HG03135 (cell line): Measurements from ENCODE around the gene TNFSF13B.
"Not testable (repeated sequence)": the region's sequence is repeated elsewhere in the genome, so short reads cannot be mapped to it uniquely, and the experiment has no call there.

Source experiments
- ATAC-seq: cut with Tn5 transposase; IDR thresholded peaks from one replicate; pipeline ENCODE4 v1.9.1; 2021; ENCODE audit warnings: mild to moderate bottlenecking, moderate library complexity; ENCODE audit not compliant: unreplicated experiment

The TNFSF13B gene

GRCh38 chr13:108278466-108278865, 8.9 kb downstream of the TNFSF13B start:
- no peak for ATAC-seq

GRCh38 chr13:108281901-108282300, 12.4 kb downstream of the TNFSF13B start:
- no peak for ATAC-seq

- no peak for ATAC-seq
These were observed 13.6 kb downstream of the TNFSF13B start for GRCh38 chr13:108283110-108283509.

GRCh38 chr13:108288741-108289140, 19.2 kb downstream of the TNFSF13B start:
- ATAC-seq, result no peak

GRCh38 chr13:108289819-108290218, 20.3 kb downstream of the TNFSF13B start:
- ATAC-seq, result no peak

- ATAC-seq, result no peak
These were observed 27.6 kb downstream of the TNFSF13B start for GRCh38 chr13:108297114-108297513.

GRCh38 chr13:108302279-108302678, 32.8 kb downstream of the TNFSF13B start:
- no peak for ATAC-seq

GRCh38 chr13:108304170-108305016, 34.9 kb downstream of the TNFSF13B start:
- ATAC-seq, result no peak

- ATAC-seq, result peak; percentile 79
These were observed 36.1 kb downstream of the TNFSF13B start for GRCh38 chr13:108305655-108306054.

- ATAC-seq, result no peak
These were observed 37.3 kb downstream of the TNFSF13B start for GRCh38 chr13:108306860-108307259.

GRCh38 chr13:108311596-108311995, 42.1 kb downstream of the TNFSF13B start:
- ATAC-seq, result not testable (repeated sequence)

- ATAC-seq, result no peak
These were observed 43.9 kb downstream of the TNFSF13B start for GRCh38 chr13:108313382-108313781.

- ATAC-seq, result no peak
These were observed 45.8 kb downstream of the TNFSF13B start for GRCh38 chr13:108315273-108315672.

- ATAC-seq, result no peak
These were observed 46.5 kb downstream of the TNFSF13B start for GRCh38 chr13:108315991-108316390.

- no peak for ATAC-seq
These were observed 46.9 kb downstream of the TNFSF13B start for GRCh38 chr13:108316413-108316812.

- ATAC-seq, result peak; percentile 79
These were observed 52.8 kb downstream of the TNFSF13B start for GRCh38 chr13:108322206-108322824.

- ATAC-seq, result no peak
These were observed 53.5 kb downstream of the TNFSF13B start for GRCh38 chr13:108323031-108323430.

GRCh38 chr13:108325863-108326262, 56.3 kb downstream of the TNFSF13B start:
- ATAC-seq, result no peak

- peak; percentile 80 for ATAC-seq
These were observed 56.8 kb downstream of the TNFSF13B start for GRCh38 chr13:108326309-108326708.

- ATAC-seq, result no peak
These were observed 59.3 kb downstream of the TNFSF13B start for GRCh38 chr13:108328848-108329247.

GRCh38 chr13:108332791-108333190, 63.3 kb downstream of the TNFSF13B start:
- ATAC-seq, result no peak
